Activated CD4-positive, alpha-beta T cell treated with anti-CD3 and anti-CD28 coated beads, Interleukin-2, amount 50 U/mL, for 1 hour (primary cell): ENCODE results near the gene MCOLN3.
"Not testable (repeated sequence)": the region's sequence is repeated elsewhere in the genome, so short reads cannot be mapped to it uniquely, and the experiment has no call there.

Experiments used
- DNase-seq: peaks from one replicate; pipeline ENCODE4 v3.0.0-alpha.2; 2020

MCOLN3 gene

GRCh38 chr1:84988588-84988987, 59.7 kb downstream of the MCOLN3 start:
- no peak for DNase-seq

DNA sequence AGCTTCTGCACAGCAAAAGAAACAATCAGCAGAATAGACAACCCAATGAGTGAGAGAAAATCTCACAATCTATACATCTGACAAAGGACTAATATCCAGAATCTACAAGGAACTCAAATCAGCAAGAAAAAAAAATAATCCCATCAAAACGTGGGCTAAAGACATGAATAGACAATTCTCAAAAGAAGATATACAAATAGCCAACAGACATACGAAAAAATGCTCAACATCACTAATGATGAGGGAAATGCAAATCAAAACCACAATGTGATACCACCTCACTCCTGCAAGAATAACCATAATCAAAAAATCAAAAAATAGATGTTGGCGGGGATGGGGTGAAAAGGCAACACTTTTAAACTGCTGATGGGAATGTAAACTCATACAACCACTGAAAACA, 61.7 kb downstream of the MCOLN3 start:
- DNase-seq, result not testable (repeated sequence)

DNA sequence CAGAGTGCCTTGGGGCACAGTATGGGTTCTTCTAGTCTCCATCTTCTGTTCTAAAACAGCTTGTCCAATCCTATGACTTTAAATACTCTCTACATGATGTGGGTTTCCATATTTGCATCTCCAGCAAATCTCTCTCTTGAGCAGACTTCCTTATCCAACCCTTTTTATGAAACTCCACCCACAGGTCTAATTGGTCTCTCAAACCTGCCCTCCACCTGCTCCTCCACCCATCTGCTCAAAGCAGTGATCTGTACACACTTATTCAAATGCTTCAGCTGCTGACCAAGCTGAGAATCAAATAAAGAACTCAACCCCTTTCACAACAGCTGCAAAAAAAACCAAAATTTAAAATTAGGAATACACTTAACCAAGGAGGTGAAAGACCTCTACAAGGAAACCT, 62.9 kb downstream of the MCOLN3 start:
- no peak for DNase-seq

DNA sequence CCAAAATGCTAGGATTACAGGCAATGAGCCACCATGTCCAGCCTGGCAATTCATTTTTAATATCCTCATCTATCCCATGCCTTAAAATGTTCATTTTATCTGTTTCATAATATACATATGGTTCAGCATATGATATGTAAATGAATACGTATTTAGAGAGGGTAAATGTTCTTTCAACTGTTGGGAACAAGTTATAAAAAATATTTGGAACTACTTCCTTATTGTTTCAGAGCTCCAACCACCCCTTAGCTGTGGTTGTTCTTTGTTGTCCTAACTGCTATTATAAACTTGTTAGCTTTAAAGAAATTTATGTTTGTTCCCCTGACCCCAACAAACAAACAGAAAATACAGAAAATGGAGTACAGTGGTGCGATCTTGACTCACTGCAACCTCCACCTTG, 65.9 kb downstream of the MCOLN3 start:
- no peak for DNase-seq

DNA sequence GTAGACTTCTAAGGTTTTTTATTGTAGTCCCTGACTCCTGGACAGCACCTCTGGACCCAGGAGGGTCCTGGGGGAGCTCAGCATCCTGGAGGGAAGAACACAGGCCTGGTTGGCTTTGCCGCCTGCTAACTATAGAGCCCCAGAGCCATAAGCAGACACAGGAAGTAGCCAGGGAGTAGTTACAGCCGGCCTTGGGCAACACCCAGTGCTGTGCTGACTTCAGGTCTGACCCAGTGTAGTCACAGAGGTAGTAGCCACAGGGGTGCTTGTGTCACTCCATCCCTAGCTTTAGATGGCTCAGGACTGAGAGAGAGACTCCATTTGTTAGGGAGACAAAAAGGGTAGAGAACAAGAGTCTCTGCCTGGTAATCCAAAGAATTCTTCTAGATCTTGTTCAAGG, 73.3 kb downstream of the MCOLN3 start:
- no peak for DNase-seq

GRCh38 chr1:84973498-84974334, 74.6 kb downstream of the MCOLN3 start:
- DNase-seq, result no peak

DNA sequence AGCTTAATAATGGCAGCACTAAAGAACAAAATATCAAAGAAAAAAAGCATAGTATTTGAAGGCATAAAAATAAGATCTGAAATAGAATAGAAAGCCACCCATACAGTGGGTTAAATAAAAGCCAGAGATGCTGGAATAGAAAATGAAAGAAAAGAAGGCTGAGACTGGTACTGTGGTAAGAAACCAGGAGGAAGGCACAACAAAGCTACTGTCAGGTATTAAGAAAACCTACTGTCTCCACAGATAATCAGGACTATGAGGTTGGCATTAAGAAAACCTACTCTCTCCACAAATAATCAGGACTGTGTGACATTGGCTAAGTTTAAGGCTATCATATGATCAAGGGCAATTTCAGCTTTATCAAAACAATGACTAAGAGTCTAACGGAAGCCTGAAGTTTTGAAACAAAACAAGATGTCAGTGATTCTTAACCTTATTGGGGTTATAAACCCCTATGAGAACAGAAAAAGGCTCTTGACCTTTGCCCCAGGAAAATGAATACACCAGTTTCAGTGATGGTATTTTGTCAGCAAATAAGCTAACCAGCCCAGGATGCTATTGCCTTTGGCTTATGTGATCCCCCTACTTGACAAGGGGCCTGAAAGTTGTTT, 75.8 kb downstream of the MCOLN3 start:
- no peak for DNase-seq

GRCh38 chr1:84971957-84972356, 76.3 kb downstream of the MCOLN3 start:
- no peak for DNase-seq

DNA sequence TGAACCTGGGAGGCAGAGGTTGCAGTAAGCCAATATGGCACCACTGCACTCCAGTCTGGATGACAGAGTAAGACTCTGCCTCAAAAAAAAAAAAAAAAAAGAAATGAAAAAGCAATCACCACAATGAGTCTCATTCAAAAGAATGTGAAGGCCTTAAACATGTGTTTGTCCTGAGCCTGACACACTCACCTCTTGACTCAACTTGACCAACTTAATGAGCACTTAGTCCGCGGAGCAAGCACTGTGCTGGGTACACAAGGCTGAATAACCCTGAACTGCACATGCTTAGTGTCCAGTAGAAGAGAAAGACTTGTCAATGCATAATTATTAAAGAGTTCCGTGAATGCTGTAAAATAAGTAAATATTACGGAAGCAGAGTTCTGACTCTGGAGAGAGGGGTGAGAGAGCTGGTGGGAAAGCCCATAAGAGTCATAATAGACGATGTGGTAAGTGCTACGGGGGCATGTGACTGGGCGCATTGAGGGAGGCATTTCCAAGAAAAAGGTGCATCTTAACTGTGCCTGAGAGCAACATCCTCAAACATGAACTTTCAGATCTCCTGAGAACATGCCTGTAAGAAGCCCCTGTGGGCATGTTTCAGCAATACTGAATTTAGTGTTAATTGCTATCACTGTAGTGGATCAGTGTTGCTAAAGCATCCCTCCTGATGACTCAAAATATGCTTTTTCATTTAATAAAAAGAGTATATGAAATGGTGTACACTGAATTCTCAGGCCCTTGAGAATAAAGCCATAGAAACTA, 78.6 kb downstream of the MCOLN3 start:
- no peak for DNase-seq

GRCh38 chr1:84968865-84969264, 79.4 kb downstream of the MCOLN3 start:
- DNase-seq, result no peak

- DNase-seq, result no peak
Observed at GRCh38 chr1:84968101-84968500, 80.2 kb downstream of the MCOLN3 start.
